ENCODE data around the gene WDR6.

The WDR6 gene

GRCh38 chr3:49027634-49028033 is 20.4 kb downstream of the WDR6 start:
- H3K4me3 ChIP-seq (ENCODE audit: insufficient read depth, low read length, poor library complexity, severe bottlenecking): no peak overlapping the region
- no peaks in the 10 kb centered on the region for H3K27me3 ChIP-seq (ENCODE audit: low read length)
- H3F3A ChIP-seq (ENCODE audit: insufficient read depth): peaks cover 33% of the 10 kb centered on the region
- H4K20me1 ChIP-seq (ENCODE audit: low read depth, low read length): no peaks in the 10 kb centered on the region
- no peaks in the 10 kb centered on the region for H3K9me2 ChIP-seq (replicated peaks; ENCODE audit: insufficient read depth, low read length)
- H3K36me3 ChIP-seq (ENCODE audit: low read length): 0 out of 2 replicates have a peak, but pooled peaks cover 11% of the 10 kb centered on the region
- H3K4me2 ChIP-seq (ENCODE audit: low read depth, low read length, poor library complexity, severe bottlenecking): peak overlapping the region; percentile 68
- peak overlapping the region; percentile 83; the same call in 1 of the 2 replicates for H3K9ac ChIP-seq (ENCODE audit: low read length)
- 0 out of 2 replicates have a peak overlapping the region, but pooled peaks have one; percentile 59 for H3K27ac ChIP-seq (ENCODE audit: low read depth, low read length)
- H3K9me3 ChIP-seq (ENCODE audit: insufficient read depth, low read length): no peaks in the 10 kb centered on the region
- H3K79me2 ChIP-seq (ENCODE audit: insufficient read depth, low read length): peaks cover 25% of the 10 kb centered on the region
- no peak overlapping the region for H2AFZ ChIP-seq (ENCODE audit: low read depth, low read length, severe bottlenecking)
- TF ChIP-seq CTCF (IDR thresholded peaks at IDR 0.05; ENCODE audit: insufficient read depth, low read length, poor library complexity, severe bottlenecking) (no peak), EZH2phosphoT487 (conservative IDR thresholded peaks at IDR 0.05; ENCODE audit: low read length) (no peak)

GRCh38 chr3:49028298-49028672 is 21.1 kb downstream of the WDR6 start:
- Histone ChIP-seq H4K20me1 (ENCODE audit: low read depth, low read length) (no peaks in the 10 kb centered on the region), H3F3A (ENCODE audit: insufficient read depth) (peaks cover 27% of the 10 kb centered on the region), H3K9ac (ENCODE audit: low read length) (peak overlapping the region; percentile 83)

GRCh38 chr3:49028673-49029562 is 21.7 kb downstream of the WDR6 start, which contains the start of gene IMPDH2:
TSS of gene IMPDH2 (minus strand) at chr3:49029398. CDS start at chr3:49029350, 48 bp downstream.
- no peaks in the 10 kb centered on the region for H3K9me2 ChIP-seq (replicated peaks; ENCODE audit: insufficient read depth, low read length)
- H3K79me2 ChIP-seq (ENCODE audit: insufficient read depth, low read length): peaks cover 19% of the 10 kb centered on the region
- peak within 1 kb of the TSS; percentile 60 for H3K4me3 ChIP-seq (ENCODE audit: insufficient read depth, low read length, poor library complexity, severe bottlenecking)
- peaks cover 15% of the 10 kb centered on the region for H3K36me3 ChIP-seq (ENCODE audit: low read length)
- no peak for TF ChIP-seq CTCF (IDR thresholded peaks at IDR 0.05; ENCODE audit: insufficient read depth, low read length, poor library complexity, severe bottlenecking)
- no peak for TF ChIP-seq EZH2phosphoT487 (conservative IDR thresholded peaks at IDR 0.05; ENCODE audit: low read length)
- peak within 1 kb of the TSS; percentile 59 for H3K27ac ChIP-seq (ENCODE audit: low read depth, low read length)
- peaks cover 23% of the 10 kb centered on the region for H3F3A ChIP-seq (ENCODE audit: insufficient read depth)
- no peak within 1 kb of the TSS for H2AFZ ChIP-seq (ENCODE audit: low read depth, low read length, severe bottlenecking)
- H4K20me1 ChIP-seq (ENCODE audit: low read depth, low read length): no peaks in the 10 kb centered on the region
- H3K9ac ChIP-seq (ENCODE audit: low read length): peak within 1 kb of the TSS; percentile 83
- H3K4me2 ChIP-seq (ENCODE audit: low read depth, low read length, poor library complexity, severe bottlenecking): peak within 1 kb of the TSS; percentile 68
- H3K27me3 ChIP-seq (ENCODE audit: low read length): no peaks in the 10 kb centered on the region
- no peaks in the 10 kb centered on the region for H3K9me3 ChIP-seq (ENCODE audit: insufficient read depth, low read length)

More at GRCh38 chr3:49028298-49028672, 21.1 kb downstream of the WDR6 start:
- TF ChIP-seq EZH2phosphoT487 (conservative IDR thresholded peaks at IDR 0.05; ENCODE audit: low read length) (no peak), CTCF (IDR thresholded peaks at IDR 0.05; ENCODE audit: insufficient read depth, low read length, poor library complexity, severe bottlenecking) (no peak)
- peak overlapping the region; percentile 68 for H3K4me2 ChIP-seq (ENCODE audit: low read depth, low read length, poor library complexity, severe bottlenecking)
- no peaks in the 10 kb centered on the region for H3K9me3 ChIP-seq (ENCODE audit: insufficient read depth, low read length)
- H2AFZ ChIP-seq (ENCODE audit: low read depth, low read length, severe bottlenecking): no peak overlapping the region
- peaks cover 14% of the 10 kb centered on the region for H3K36me3 ChIP-seq (ENCODE audit: low read length)
- H3K79me2 ChIP-seq (ENCODE audit: insufficient read depth, low read length): peaks cover 19% of the 10 kb centered on the region
- H3K27ac ChIP-seq (ENCODE audit: low read depth, low read length): peak overlapping the region; percentile 59
- H3K9me2 ChIP-seq (replicated peaks; ENCODE audit: insufficient read depth, low read length): no peaks in the 10 kb centered on the region
- H3K4me3 ChIP-seq (ENCODE audit: insufficient read depth, low read length, poor library complexity, severe bottlenecking): peak overlapping the region; percentile 60
- no peaks in the 10 kb centered on the region for H3K27me3 ChIP-seq (ENCODE audit: low read length)
